HG03108 (cell line): Measurements from ENCODE around the gene HIPK2.
A peak's percentile ranks its signal among the peaks of the same experiment; 100 is the strongest.

ENCODE experiments used
- ATAC-seq: cut with Tn5 transposase; IDR thresholded peaks from one replicate; pipeline ENCODE4 v1.9.1; 2021; ENCODE audit warnings: moderate library complexity; ENCODE audit not compliant: unreplicated experiment

The HIPK2 gene

DNA sequence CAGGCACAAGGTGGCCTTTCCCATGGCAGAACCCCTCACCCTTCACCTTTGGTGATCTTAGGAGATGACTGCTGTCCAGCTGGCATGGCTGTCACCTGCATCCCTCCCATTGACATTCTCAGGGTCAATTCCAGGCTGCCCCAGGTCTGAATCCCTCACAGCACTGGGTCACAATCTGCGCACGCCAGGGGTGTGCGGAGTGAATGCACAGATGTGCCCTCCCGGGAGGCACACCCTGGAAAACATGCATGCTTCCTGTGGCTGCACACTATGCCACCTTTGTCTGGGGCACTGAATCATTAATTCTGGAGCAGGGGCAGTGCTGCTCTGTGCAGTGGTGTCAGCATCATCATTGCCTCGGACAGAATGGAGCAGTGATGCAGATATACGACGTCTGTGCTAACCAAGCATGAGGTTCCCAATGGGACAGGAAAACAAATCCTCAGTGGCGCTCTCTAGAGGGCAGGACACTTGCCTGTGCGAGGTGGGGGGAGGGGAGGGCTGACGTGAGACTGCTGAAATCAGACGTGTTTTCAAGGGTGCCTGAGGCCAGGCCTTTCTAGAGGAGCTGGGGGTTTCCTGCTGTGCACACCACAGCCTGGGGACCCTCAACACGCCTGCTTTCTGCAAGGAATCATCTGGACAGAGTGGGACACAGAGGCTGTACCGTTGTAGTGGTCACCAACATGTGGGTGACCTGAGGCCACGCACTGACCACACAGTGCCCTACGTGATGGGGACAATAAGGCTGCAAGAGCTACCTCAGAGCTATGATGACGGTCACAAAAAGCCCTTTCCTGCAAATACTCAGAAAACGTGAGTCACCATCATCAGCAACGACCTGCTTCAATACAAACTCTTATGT, 77.9 kb downstream of the HIPK2 start:
- ATAC-seq, result no peak

DNA sequence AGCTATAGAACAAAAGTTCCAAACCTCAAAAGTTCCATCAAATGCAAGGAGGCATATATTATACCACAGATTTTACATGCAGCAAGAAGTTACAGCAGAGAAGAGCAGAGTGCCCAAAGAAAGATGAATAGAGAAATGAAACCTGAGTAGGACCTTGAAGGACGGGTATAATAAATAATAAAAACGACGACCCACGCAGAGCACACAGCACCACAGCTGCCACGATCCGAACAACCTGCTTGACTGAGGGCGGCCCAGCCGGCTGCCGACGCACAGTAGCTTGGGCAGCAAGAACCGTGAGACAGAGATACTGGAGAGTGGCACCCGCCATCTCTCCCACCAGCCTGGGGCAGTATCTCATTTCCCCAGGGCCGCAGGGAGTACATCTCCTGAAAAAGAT, 79.0 kb downstream of the HIPK2 start:
- ATAC-seq, result no peak

DNA sequence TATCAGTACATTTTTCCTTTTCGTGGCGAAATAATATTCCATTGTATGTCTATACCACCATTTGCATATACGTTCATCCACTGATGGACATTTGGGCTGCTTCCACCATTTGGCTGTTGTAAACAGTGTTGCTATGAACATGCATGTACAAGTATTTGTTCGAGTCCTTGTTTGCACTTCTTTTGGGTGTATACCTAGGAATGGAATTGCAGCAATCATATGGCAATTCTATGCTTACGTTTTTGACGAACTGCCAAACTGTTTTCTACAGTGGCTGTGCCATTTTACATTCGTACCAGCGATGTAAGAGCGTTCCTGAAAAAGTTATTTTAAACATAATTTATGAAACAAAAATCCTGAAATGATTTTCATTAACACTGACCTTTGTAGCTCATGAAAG, 79.5 kb downstream of the HIPK2 start:
- ATAC-seq, result no peak

DNA sequence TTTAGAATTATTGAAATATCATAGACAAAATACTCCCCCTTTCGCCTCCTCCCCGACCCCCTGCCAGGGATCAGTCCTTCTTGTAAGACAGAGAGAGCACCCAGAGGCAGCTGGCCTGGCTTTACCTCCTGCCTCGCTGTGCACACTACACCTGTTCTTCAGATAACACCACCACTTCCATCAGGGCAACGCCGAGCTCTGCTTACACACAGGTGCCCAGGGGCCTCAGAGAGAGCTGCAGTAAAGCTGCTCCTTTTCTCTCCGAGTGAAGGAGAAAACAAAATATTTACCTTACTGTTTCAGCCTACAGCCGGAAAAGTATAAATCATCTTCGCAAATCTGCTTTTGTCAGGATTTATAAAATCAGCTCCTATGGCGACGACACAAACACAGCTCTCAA, 80.7 kb downstream of the HIPK2 start:
- ATAC-seq, result no peak

GRCh38 chr7:139696552-139696951, 81.2 kb downstream of the HIPK2 start:
- ATAC-seq, result peak; percentile 51

GRCh38 chr7:139695588-139695987, 82.2 kb downstream of the HIPK2 start:
- ATAC-seq, result no peak

GRCh38 chr7:139695051-139695450, 82.7 kb downstream of the HIPK2 start:
- ATAC-seq, result no peak

- ATAC-seq, result no peak
Observed at GRCh38 chr7:139694389-139694676, 83.5 kb downstream of the HIPK2 start.

- no peak for ATAC-seq
Observed at GRCh38 chr7:139693651-139694388, 84.0 kb downstream of the HIPK2 start.

DNA sequence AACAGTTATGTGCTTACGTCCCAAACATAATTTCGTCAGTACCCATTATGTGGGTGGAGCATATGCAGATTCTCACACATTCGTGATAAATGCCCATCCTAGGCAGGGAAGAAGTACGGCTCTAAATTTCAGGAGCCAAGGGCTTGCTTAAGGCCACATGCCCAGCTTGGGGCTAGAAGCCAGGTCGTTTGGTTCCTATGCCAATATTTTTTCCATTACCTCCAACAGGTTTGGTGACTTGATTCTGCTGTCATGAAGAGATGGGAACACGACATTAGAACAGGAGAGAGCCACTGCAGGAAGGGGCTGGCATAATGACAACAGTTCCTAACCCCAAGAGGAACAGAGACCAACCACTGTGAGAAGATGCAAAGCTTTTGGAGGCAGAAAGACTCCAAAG, 85.1 kb downstream of the HIPK2 start:
- no peak for ATAC-seq

GRCh38 chr7:139691253-139691781, 86.5 kb downstream of the HIPK2 start:
- ATAC-seq, result no peak

DNA sequence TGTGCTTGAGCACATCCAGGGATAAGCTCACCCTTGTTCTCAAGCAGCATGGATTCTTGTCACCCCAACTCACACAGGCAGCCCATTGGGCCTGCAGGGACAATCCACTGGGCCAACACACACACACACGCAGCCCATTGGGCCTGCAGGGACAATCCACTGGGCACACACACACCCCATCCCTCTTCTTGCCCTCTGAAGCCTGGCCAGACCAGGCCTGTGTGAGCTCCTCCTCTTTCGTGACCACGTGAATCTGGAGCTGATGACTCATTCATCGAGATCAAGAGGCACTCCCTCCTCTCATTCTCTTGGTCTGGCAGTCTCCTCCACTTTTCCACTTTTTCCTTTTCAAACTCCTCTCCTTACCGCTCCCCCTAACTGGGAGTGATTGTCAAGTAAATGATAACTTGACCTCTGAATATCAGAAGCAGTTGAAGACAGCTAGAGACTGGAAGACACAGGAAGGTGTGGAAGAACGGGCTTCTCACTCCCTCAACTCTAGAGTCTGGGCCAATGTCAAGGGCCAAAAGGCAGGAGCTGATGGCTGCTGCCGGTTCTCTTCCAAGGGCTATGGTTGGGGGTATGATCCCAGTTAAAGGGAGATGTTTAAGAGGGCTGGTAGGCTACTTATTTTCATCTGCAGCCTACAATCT, 89.7 kb downstream of the HIPK2 start:
- ATAC-seq, result no peak

GRCh38 chr7:139687211-139687954, 90.4 kb downstream of the HIPK2 start:
- no peak for ATAC-seq

DNA sequence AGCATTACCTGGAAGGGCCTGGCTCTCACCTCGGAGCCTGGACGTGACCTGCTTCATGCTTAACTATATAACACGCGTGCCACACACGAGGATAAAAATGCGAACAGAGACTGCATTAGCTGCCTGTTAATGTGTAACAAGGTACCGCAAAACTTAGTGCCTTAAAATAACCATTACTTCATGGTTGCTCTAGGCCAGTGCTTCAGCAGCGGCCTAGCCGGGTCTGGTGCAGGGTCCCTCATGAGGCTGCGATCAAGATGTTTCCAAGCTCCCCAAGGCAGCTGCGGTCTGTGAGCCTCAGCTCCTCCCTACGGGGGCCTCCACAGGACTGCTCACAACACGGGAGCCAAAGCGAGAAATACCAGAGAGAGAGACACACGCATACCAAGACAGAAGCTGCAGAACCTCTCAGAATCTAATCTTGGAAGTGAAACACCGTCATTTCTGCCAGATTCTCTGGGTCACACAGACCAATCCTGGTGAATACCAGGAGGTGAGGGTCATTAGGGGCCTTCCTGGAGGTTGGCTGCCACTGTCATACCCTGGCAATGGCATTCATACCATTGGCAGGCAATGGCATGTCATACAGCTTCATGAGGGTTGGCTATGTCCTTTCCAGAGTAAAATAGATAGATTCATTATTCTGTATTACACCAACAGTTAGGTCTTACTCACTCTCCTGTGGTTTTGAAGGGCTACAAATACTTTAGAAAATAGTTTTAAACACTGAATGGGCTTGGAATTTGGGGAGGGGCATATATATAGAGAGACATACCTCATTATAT, 94.5 kb downstream of the HIPK2 start:
- peak; percentile 47 for ATAC-seq

DNA sequence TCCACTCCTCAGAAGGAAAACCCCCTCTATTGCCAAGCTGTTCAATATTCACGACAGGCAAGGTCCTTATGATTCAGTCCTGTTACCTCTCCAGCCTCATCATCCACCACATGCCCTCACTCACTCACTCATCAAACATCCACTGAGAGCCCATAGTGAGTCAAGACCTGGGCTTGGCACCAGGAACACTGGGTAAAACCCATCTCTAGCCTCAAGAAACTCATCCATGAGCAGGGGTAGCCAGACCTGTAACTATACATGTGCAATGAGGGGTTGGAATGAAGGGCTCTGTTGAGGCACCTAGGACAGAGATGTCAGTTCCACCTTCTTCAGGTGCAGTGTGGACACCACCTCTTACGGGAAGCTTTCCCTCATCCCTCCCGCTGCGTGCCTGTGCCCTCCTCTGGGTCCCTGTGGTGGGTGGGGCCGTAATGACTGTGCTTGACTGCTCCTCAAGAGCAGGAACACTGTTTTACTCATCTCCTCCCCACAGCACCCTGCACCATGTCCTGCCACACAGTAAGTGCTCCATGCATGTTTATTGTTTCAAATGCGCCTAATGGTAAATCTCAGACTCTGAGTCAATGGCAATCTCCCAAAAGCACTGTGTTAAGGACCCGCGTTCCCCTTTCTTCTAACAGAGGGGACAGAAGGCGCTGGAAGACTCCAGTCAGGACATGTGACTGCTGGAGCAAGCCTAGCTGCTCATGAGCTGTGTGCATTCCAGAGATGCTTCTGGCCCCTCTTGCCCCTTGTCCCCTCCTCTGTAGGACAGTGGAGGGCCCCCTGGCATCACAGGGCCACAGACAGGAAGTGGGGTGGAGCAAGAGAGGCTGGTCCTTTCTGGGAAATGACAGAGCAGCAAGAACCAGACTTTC, 95.4 kb downstream of the HIPK2 start:
- ATAC-seq, result no peak

- no peak for ATAC-seq
Observed at GRCh38 chr7:139681812-139682135, 96.0 kb downstream of the HIPK2 start.

DNA sequence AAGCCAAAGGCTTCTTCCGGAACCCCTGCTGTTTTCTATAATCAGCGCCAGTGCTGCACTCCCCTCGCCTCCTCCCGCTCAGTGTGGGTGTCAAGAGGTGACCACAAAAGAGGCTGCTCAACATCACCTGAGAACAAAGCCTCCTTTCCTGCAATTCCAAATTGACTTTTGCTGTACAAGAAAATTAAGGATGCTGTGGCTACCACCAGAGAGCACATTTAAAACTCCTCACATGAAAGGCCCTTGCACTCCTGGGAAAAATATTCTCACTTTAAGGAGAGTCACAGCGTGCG, 96.4 kb downstream of the HIPK2 start:
- ATAC-seq, result no peak

- peak; percentile 32 for ATAC-seq
Observed at GRCh38 chr7:139680676-139681462, 96.9 kb downstream of the HIPK2 start.
